ENCODE results near the gene NCOA6. TPM values are rescaled to one million over a fixed set of nuclear protein-coding genes. Genes with fewer than 3 reads are reported as not detected.

Gene NCOA6
- total RNA-seq, 2 experiments from 2014 or later, result 8.8 to 24.4 TPM

GRCh38 chr20:34746674-34747073, 78.8 kb downstream of the NCOA6 start:
- Histone ChIP-seq H3K27ac (ENCODE audit: low read depth, low read length, poor library complexity, severe bottlenecking) (no peak overlapping the region), H3K4me3 (ENCODE audit: low read depth, low read length, poor library complexity, severe bottlenecking) (no peak overlapping the region), H3K79me2 (ENCODE audit: insufficient read depth, low read depth, low read length) (no peaks in the 10 kb centered on the region), H3K36me3 (ENCODE audit: insufficient read depth, low read length) (peaks cover 80% of the 10 kb centered on the region), H3K9me2 (ENCODE audit: insufficient read depth, low read length) (no peaks in the 10 kb centered on the region), H3K4me2 (ENCODE audit: low read length) (no peak overlapping the region), H2AFZ (ENCODE audit: low read length) (no peak overlapping the region), H3K4me1 (ENCODE audit: insufficient read depth, low read length, poor library complexity, severe bottlenecking) (no peaks in the 10 kb centered on the region), H4K20me1 (ENCODE audit: insufficient read depth, low read length) (no peaks in the 10 kb centered on the region), H3K9me3 (ENCODE audit: low read length) (no peaks in the 10 kb centered on the region)
- DNase-seq (ENCODE audit: low spot score), result no peak
- intact Hi-C loops (cut with micrococcal nuclease; ENCODE audit: unreplicated experiment), result no loop called here
- ChIA-PET CTCF (ENCODE audit: unreplicated experiment) (no interaction called here), POLR2A (interaction anchor here (0.7 kb wide), 1 partner anchor 9 kb away, joined by 8 read pairs; no protein-coding TSS in a partner anchor)
- no TSS peak for BruUV-seq (replicated peaks)
- TF ChIP-seq CTCF (conservative IDR thresholded peaks at IDR 0.05; ENCODE audit: low read length), result no peak
- no peak for TF ChIP-seq EZH2phosphoT487 (IDR thresholded peaks at IDR 0.05; ENCODE audit: borderline replicate concordance, low read depth, low read length)

GRCh38 chr20:34744847-34745246, 80.6 kb downstream of the NCOA6 start:
- H3K4me3 ChIP-seq (ENCODE audit: low read depth, low read length, poor library complexity, severe bottlenecking), result no peak overlapping the region
- H3K79me2 ChIP-seq (ENCODE audit: insufficient read depth, low read depth, low read length), result no peaks in the 10 kb centered on the region
- TF ChIP-seq EZH2phosphoT487 (IDR thresholded peaks at IDR 0.05; ENCODE audit: borderline replicate concordance, low read depth, low read length), result no peak
- TF ChIP-seq CTCF (conservative IDR thresholded peaks at IDR 0.05; ENCODE audit: low read length), result no peak
- POLR2A ChIA-PET, result no interaction called here
- CTCF ChIA-PET (ENCODE audit: unreplicated experiment), result no interaction called here
- H3K27ac ChIP-seq (ENCODE audit: low read depth, low read length, poor library complexity, severe bottlenecking), result no peak overlapping the region
- H4K20me1 ChIP-seq (ENCODE audit: insufficient read depth, low read length), result no peaks in the 10 kb centered on the region
- peaks cover 76% of the 10 kb centered on the region for H3K36me3 ChIP-seq (ENCODE audit: insufficient read depth, low read length)
- H2AFZ ChIP-seq (ENCODE audit: low read length), result no peak overlapping the region
- H3K9me2 ChIP-seq (ENCODE audit: insufficient read depth, low read length), result no peaks in the 10 kb centered on the region
- intact Hi-C loops (cut with micrococcal nuclease; ENCODE audit: unreplicated experiment), result no loop called here
- H3K4me2 ChIP-seq (ENCODE audit: low read length), result no peak overlapping the region
- no peaks in the 10 kb centered on the region for H3K4me1 ChIP-seq (ENCODE audit: insufficient read depth, low read length, poor library complexity, severe bottlenecking)
- no TSS peak for BruUV-seq (replicated peaks)
- no peak for DNase-seq (ENCODE audit: low spot score)
- H3K9me3 ChIP-seq (ENCODE audit: low read length), result no peaks in the 10 kb centered on the region

- H4K20me1 ChIP-seq (ENCODE audit: insufficient read depth, low read length), result no peaks in the 10 kb centered on the region
- ChIA-PET CTCF (ENCODE audit: unreplicated experiment) (no interaction called here), POLR2A (no interaction called here)
- H3K9me3 ChIP-seq (ENCODE audit: low read length), result no peaks in the 10 kb centered on the region
- BruUV-seq (replicated peaks), result no TSS peak
- no peak overlapping the region for H3K4me3 ChIP-seq (ENCODE audit: low read depth, low read length, poor library complexity, severe bottlenecking)
- no peak for TF ChIP-seq EZH2phosphoT487 (IDR thresholded peaks at IDR 0.05; ENCODE audit: borderline replicate concordance, low read depth, low read length)
- TF ChIP-seq CTCF (conservative IDR thresholded peaks at IDR 0.05; ENCODE audit: low read length), result no peak
- H3K27ac ChIP-seq (ENCODE audit: low read depth, low read length, poor library complexity, severe bottlenecking), result no peak overlapping the region
- intact Hi-C loops (cut with micrococcal nuclease; ENCODE audit: unreplicated experiment), result no loop called here
- H2AFZ ChIP-seq (ENCODE audit: low read length), result no peak overlapping the region
- H3K4me2 ChIP-seq (ENCODE audit: low read length), result no peak overlapping the region
- H3K36me3 ChIP-seq (ENCODE audit: insufficient read depth, low read length), result peaks cover 71% of the 10 kb centered on the region
- H3K4me1 ChIP-seq (ENCODE audit: insufficient read depth, low read length, poor library complexity, severe bottlenecking), result no peaks in the 10 kb centered on the region
- H3K9me2 ChIP-seq (ENCODE audit: insufficient read depth, low read length), result no peaks in the 10 kb centered on the region
- DNase-seq (ENCODE audit: low spot score), result no peak
- no peaks in the 10 kb centered on the region for H3K79me2 ChIP-seq (ENCODE audit: insufficient read depth, low read depth, low read length)
Measured at GRCh38 chr20:34744340-34744739, 81.1 kb downstream of the NCOA6 start.

Data from OCI-LY7 (cell line).